ENCODE results near the gene SEPTIN10.

GRCh38 chr2:109607766-109608165, 6.0 kb downstream of the SEPTIN10 start:
- TF ChIP-seq ZBTB11 (tag by site-specific recombination; conservative IDR thresholded peaks at IDR 0.05; ENCODE audit: low read depth) (no peak), ZNF707 (tag by site-specific recombination; IDR thresholded peaks at IDR 0.05) (no peak), ZNF354C (tag by site-specific recombination; IDR thresholded peaks at IDR 0.05; ENCODE audit: borderline replicate concordance, low read depth) (no peak), CTCF (tag by site-specific recombination; IDR thresholded peaks at IDR 0.05) (no peak), ZNF350 (tag by site-specific recombination; IDR thresholded peaks at IDR 0.05) (no peak), ZNF501 (tag by site-specific recombination; IDR thresholded peaks at IDR 0.05) (no peak), ZNF549 (tag by site-specific recombination; IDR thresholded peaks at IDR 0.05) (no peak)
